Panc1 (cell line): Measurements from ENCODE around the gene KMT2A. TPM values are rescaled to one million over a fixed set of nuclear protein-coding genes. Genes with fewer than 3 reads are reported as not detected.
"Not testable (repeated sequence)": the region's sequence is repeated elsewhere in the genome, so short reads cannot be mapped to it uniquely, and the experiment has no call there.

Experiments
- ATAC-seq: fragments of 200-7000 bp; cut with Tn5 transposase; 2 replicates; pipeline ENCODE4 v1.9.1; 2020; ENCODE audit warnings: mild to moderate bottlenecking, moderate library complexity
- BruUV-seq: library from RNA; stranded (reverse); fragments of 400-500 nt; replicated peaks from 2 replicates; lab custom pipeline; 2021; lab: Mats Ljungman, UMichigan
- CTCF ChIA-PET: fragments of 300-600 bp; sonication (Branson Sonifier 250); formaldehyde crosslinking; loops from one replicate; lab custom pipeline; 2022; ENCODE audit warnings: antibody characterized with exemption; lab: Charles Lee
- POLR2A ChIA-PET: fragments of 300-600 bp; sonication (Branson Sonifier 250); formaldehyde crosslinking; loops from one replicate; lab custom pipeline; 2022; ENCODE audit warnings: antibody characterized with exemption; lab: Charles Lee
- DNase-seq: peaks from one replicate; pipeline ENCODE4 v3.0.0-alpha.2; 2010; ENCODE audit warnings: low read depth, low spot score
- H3K27ac ChIP-seq: 2 replicates; pipeline ENCODE4 v1.5.1; 2011; ENCODE audit warnings: mild to moderate bottlenecking, low read length, inconsistent platforms
- H3K27me3 ChIP-seq: fragments of 200-500 bp; sonication (Bioruptor generic); 2 replicates; pipeline ENCODE4 v1.6.0; 2014; ENCODE audit warnings: low read length, inconsistent platforms; ENCODE audit not compliant: control insufficient read depth, insufficient read depth
- H3K36me3 ChIP-seq: fragments of 200-500 bp; sonication (Bioruptor generic); 2 replicates; pipeline ENCODE4 v1.5.1; 2014; ENCODE audit warnings: inconsistent platforms, mild to moderate bottlenecking, low read length, moderate library complexity; ENCODE audit not compliant: control insufficient read depth, insufficient read depth
- H3K4me1 ChIP-seq: 2 replicates; pipeline ENCODE4 v1.5.1; 2011; ENCODE audit warnings: inconsistent platforms, mild to moderate bottlenecking, low read length, moderate library complexity; ENCODE audit not compliant: control insufficient read depth, insufficient read depth
- H3K4me3 ChIP-seq, 2 experiments: 2 replicates each; pipeline ENCODE4 v1.5.1; 2011 to 2012; ENCODE audit warnings: low read depth in 2 of 2, low read length in 2 of 2, mild to moderate bottlenecking in 2 of 2, inconsistent platforms in 1 of 2, moderate library complexity in 1 of 2
- H3K9me3 ChIP-seq: fragments of 200-500 bp; sonication (Bioruptor generic); 2 replicates; pipeline ENCODE4 v1.5.1; 2014; ENCODE audit warnings: low read depth, mild to moderate bottlenecking, inconsistent platforms, low read length, moderate library complexity; ENCODE audit not compliant: control insufficient read depth, insufficient read depth
- POLR2AphosphoS5 ChIP-seq: IDR thresholded peaks from 2 replicates; pipeline ENCODE4 v1.6.1; 2012; ENCODE audit warnings: mild to moderate bottlenecking, low read depth, low read length, moderate library complexity
- SIN3A ChIP-seq: IDR thresholded peaks from 2 replicates; pipeline ENCODE4 v1.6.1; 2012; ENCODE audit warnings: low read depth, mild to moderate bottlenecking, low read length, moderate library complexity, borderline replicate concordance; ENCODE audit not compliant: insufficient read depth
- TCF7L2 ChIP-seq: IDR thresholded peaks from 2 replicates; pipeline ENCODE4 v1.6.1; 2011; ENCODE audit warnings: mild to moderate bottlenecking, low read depth, low read length, inconsistent platforms
- in situ Hi-C: cut with HindIII; loops from 2 replicates; pipeline ENCODE4 v1.10.0; 2016; ENCODE audit warnings: low sequenced_read_pairs, low pct_unique_long_range_greater_than_20kb
- intact Hi-C: fragments of 100-400 bp; cut with micrococcal nuclease; formaldehyde crosslinking; loops from one replicate; pipeline ENCODE4 v1.10.0; 2022; ENCODE audit not compliant: unreplicated experiment
- total RNA-seq: library from RNA; stranded (reverse); gene quantifications from one replicate; pipeline ENCODE4 v1.2.1, GENCODE V29; 2021; ENCODE audit not compliant: unreplicated experiment
- TF ChIP-seq, protein P1 (sequence below), 2 experiments: IDR thresholded peaks; 2 replicates each; pipeline ENCODE4 v1.6.1; 2011 to 2012; ENCODE audit warnings: low read depth in 2 of 2, control low read depth in 1 of 2, low read length in 1 of 2, mild to moderate bottlenecking in 1 of 2, moderate library complexity in 1 of 2; ENCODE audit not compliant: insufficient read depth in 1 of 2
- TF ChIP-seq, protein P2 (sequence below): fragments of 450-650 bp; IDR thresholded peaks from 2 replicates; pipeline ENCODE4 v1.5.1; 2017; ENCODE audit warnings: mild to moderate bottlenecking

Gene KMT2A
- total RNA-seq, 1 experiment from 2014 or later, result 139 TPM

DNA sequence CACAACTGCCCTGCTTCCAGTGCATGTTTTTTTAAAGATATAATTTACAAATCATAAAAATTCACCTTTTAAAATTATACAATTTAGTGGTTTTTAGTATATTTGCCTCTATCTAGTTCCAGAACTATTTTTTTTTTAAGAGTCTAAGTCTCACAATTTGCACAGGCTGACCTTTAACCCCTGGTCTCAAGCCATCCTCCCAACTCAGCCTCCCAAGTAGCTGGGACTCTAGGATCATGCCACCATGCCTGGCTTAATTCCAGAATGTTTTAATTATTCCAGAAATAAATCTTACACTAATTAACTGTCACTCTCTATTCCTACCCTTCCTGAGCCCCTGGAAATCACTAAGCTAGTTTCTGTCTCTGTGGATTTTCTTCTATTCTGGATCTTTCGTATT, 134.5 kb downstream of the KMT2A start:
- in situ Hi-C loops (no loop called here), intact Hi-C loops (no loop called here)
- H3K27me3 ChIP-seq, result no peaks in the 10 kb centered on the region
- CTCF ChIA-PET, result no interaction called here
- POLR2A ChIA-PET, result no interaction called here
- DNase-seq (no peak), ATAC-seq (no peak)
- H3K9me3 ChIP-seq, result no peaks in the 10 kb centered on the region
- no peak overlapping the region for H3K27ac ChIP-seq
- peaks cover 26% of the 10 kb centered on the region for H3K4me1 ChIP-seq
- TF ChIP-seq TCF7L2 (no peak), SIN3A (no peak), POLR2AphosphoS5 (no peak)
- TF ChIP-seq, protein P1, sequence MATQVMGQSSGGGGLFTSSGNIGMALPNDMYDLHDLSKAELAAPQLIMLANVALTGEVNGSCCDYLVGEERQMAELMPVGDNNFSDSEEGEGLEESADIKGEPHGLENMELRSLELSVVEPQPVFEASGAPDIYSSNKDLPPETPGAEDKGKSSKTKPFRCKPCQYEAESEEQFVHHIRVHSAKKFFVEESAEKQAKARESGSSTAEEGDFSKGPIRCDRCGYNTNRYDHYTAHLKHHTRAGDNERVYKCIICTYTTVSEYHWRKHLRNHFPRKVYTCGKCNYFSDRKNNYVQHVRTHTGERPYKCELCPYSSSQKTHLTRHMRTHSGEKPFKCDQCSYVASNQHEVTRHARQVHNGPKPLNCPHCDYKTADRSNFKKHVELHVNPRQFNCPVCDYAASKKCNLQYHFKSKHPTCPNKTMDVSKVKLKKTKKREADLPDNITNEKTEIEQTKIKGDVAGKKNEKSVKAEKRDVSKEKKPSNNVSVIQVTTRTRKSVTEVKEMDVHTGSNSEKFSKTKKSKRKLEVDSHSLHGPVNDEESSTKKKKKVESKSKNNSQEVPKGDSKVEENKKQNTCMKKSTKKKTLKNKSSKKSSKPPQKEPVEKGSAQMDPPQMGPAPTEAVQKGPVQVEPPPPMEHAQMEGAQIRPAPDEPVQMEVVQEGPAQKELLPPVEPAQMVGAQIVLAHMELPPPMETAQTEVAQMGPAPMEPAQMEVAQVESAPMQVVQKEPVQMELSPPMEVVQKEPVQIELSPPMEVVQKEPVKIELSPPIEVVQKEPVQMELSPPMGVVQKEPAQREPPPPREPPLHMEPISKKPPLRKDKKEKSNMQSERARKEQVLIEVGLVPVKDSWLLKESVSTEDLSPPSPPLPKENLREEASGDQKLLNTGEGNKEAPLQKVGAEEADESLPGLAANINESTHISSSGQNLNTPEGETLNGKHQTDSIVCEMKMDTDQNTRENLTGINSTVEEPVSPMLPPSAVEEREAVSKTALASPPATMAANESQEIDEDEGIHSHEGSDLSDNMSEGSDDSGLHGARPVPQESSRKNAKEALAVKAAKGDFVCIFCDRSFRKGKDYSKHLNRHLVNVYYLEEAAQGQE (IDR thresholded peaks at IDR 0.05; ENCODE audit: insufficient read depth in 1 of 2, low read depth in 2 of 2, low read length in 1 of 2), result no peak
- TF ChIP-seq, protein P2, sequence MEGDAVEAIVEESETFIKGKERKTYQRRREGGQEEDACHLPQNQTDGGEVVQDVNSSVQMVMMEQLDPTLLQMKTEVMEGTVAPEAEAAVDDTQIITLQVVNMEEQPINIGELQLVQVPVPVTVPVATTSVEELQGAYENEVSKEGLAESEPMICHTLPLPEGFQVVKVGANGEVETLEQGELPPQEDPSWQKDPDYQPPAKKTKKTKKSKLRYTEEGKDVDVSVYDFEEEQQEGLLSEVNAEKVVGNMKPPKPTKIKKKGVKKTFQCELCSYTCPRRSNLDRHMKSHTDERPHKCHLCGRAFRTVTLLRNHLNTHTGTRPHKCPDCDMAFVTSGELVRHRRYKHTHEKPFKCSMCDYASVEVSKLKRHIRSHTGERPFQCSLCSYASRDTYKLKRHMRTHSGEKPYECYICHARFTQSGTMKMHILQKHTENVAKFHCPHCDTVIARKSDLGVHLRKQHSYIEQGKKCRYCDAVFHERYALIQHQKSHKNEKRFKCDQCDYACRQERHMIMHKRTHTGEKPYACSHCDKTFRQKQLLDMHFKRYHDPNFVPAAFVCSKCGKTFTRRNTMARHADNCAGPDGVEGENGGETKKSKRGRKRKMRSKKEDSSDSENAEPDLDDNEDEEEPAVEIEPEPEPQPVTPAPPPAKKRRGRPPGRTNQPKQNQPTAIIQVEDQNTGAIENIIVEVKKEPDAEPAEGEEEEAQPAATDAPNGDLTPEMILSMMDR, result no peak
- no TSS peak for BruUV-seq
- H3K36me3 ChIP-seq, result no peaks in the 10 kb centered on the region; the same call in none of the 2 replicates
- H3K4me3 ChIP-seq, result no peak overlapping the region

DNA sequence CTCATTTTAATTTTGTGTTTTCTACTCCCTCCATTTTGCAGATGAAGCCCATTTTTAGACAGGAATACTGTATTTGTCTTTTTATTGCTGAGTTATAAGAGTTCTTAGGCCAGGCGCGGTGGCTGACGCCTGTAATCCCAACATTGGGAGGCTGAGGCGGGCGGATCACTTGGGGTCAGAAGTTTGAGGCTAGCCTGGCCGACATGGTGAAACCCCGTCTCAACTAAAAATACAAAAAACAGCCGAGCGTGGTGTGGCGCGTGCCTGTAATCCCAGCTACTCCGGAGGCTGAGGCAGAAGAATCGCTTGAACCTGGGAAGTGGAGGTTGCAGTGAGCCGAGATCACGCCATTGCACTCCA, 135.4 kb downstream of the KMT2A start:
- H3K9me3 ChIP-seq, CTCF ChIA-PET, POLR2A ChIA-PET, H3K36me3 ChIP-seq, ATAC-seq, in situ Hi-C loops, H3K27me3 ChIP-seq, DNase-seq, intact Hi-C loops, BruUV-seq: not testable (repeated sequence)
- Histone ChIP-seq H3K4me3 (peak overlapping the region; percentile 92 to 93), H3K4me1 (peaks cover 28% of the 10 kb centered on the region), H3K27ac (peak overlapping the region; percentile 88)

DNA sequence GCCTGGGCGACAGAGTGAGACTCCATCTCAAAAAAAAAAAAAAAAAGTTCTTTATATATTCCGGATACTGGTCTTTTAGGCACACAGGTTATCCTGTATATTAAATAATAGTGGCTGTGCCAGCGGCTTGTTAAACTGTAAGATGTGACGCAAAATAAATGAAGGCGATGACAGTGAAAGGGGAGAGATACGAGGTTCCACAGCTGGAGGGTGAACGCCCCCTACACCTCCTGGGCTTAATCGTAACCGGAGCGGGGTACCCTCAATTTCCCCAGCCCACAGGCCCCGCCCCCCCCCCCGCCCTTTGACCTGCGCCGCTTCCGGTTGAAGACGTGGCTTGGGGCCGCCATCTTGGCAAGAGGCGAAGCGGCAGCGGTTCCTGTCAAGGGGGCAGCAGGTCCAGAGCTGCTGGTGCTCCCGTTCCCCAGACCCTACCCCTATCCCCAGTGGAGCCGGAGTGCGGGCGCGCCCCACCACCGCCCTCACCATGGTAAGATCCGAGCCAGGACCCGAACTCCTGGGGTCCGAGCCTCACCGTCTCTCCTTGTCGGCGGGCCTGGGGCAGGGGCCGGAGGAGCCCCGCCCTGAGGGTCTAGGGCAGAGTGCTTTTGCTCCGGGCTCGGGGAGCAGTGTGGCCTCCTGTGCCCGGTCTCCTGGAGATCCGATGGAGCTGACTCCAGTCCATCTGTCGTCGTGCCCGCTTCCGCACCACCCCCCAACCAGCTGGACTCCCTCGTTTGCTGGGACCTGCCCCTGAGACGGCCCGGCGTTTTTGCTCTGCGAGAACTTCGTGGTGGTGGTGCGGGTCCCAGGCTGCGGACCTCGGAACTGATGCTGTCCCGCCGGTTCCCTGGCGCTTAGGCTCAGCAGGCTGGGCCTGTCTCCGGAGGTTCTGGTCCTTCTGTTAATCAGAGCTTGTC, 136.0 kb downstream of the KMT2A start, which contains the start of gene ARCN1:
Gene ARCN1, plus strand, starts transcription at position 349 of the 920 bp plus-strand sequence. Its CDS starts 139 bp downstream, at position 488.
- peak; percentile 92 for ATAC-seq
- no peaks in the 10 kb centered on the region for H3K27me3 ChIP-seq
- H3K4me3 ChIP-seq, result peak within 1 kb of the TSS; percentile 92 to 93
- ChIA-PET CTCF (interaction anchor here (0.7 kb wide), 1 partner anchor 34 kb away, joined by 4 read pairs; no protein-coding TSS in a partner anchor), POLR2A (interaction anchor here (0.7 kb wide), 3 partner anchors 63 to 425 kb away, joined by 4 to 8 read pairs (median 6); no protein-coding TSS in a partner anchor)
- peaks cover 28% of the 10 kb centered on the region for H3K4me1 ChIP-seq
- no peak for DNase-seq
- no peaks in the 10 kb centered on the region for H3K9me3 ChIP-seq
- intact Hi-C loops (no loop called here), in situ Hi-C loops (no loop called here)
- TF ChIP-seq, protein P1 (IDR thresholded peaks at IDR 0.05; ENCODE audit: insufficient read depth in 1 of 2, low read depth in 2 of 2, low read length in 1 of 2), result 0 out of 4 replicates have a peak, but pooled peaks of 1 of the 2 experiments have one; percentile 14
- TF ChIP-seq SIN3A (peak; percentile 82; the same call in 1 of the 2 replicates), POLR2AphosphoS5 (peak; percentile 89), TCF7L2 (peak; percentile 26; the same call in 1 of the 2 replicates)
- TF ChIP-seq, protein P2, result no peak
- BruUV-seq, result no TSS peak
- H3K27ac ChIP-seq, result peak within 1 kb of the TSS; percentile 94
- H3K36me3 ChIP-seq, result no peaks in the 10 kb centered on the region; the same call in none of the 2 replicates
